ES-I3 (cell line): Measurements from ENCODE around the gene NRDC.

Experiments
- H3K36me3 ChIP-seq: 2 replicates; pipeline ENCODE4 v1.6.1; 2013; ENCODE audit warnings: mild to moderate bottlenecking, low read length, control low read depth, moderate library complexity; ENCODE audit not compliant: insufficient read depth
- H3K4me1 ChIP-seq: 2 replicates; pipeline ENCODE4 v1.6.1; 2013; ENCODE audit warnings: mild to moderate bottlenecking, control low read depth, low read length; ENCODE audit not compliant: insufficient read depth
- H3K9ac ChIP-seq: 2 replicates; pipeline ENCODE4 v1.6.1; 2013; ENCODE audit warnings: low read depth, mild to moderate bottlenecking, low read length, moderate library complexity
- H3K9me3 ChIP-seq: 2 replicates; pipeline ENCODE4 v1.6.1; 2013; ENCODE audit warnings: mild to moderate bottlenecking, low read length, moderate library complexity; ENCODE audit not compliant: control insufficient read depth, insufficient read depth

Gene NRDC

DNA sequence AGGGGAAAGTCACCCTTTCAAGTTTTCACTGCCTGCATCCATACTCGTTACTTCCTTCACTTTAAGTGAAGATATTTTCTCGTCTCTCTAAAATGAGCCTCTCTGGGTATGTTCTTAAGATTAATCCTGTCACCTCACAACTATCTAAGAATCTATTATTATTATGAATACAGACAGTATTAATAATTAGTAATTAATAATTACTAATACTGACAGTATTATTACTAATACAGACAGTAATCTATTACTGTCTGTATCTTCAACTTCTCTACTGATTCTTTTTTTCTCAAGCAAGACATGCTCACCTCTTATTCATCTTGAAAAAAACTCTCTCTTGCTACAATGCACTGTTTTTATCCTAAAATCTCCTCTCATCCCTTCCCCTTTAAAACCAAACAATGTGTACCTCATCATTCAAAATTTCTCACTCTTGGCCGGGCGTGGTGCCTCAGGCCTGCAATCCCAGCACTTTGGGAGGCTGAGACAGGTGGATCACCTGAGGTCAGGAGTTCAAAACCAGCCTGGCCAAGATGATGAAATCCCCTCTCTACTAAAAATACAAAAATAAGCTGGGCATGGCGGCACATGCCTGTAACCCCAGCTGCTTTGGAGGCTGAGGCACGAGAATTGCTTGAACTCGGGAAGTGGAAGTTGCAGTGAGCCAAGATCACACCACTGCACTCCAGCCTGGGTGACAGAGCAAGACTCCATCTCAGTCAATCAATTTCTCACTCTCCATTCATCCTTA, 7.8 kb downstream of the NRDC start:
- H3K9me3 ChIP-seq, result no peaks in the 10 kb centered on the region

GRCh38 chr1:51867479-51868232, 10.9 kb downstream of the NRDC start:
- Histone ChIP-seq H3K36me3 (no peaks in the 10 kb centered on the region), H3K9ac (no peak overlapping the region), H3K4me1 (no peaks in the 10 kb centered on the region; the same call in 1 of the 2 replicates), H3K9me3 (no peaks in the 10 kb centered on the region)

More for the DNA sequence above, 7.8 kb downstream of the NRDC start:
- no peaks in the 10 kb centered on the region; the same call in 1 of the 2 replicates for H3K4me1 ChIP-seq
- no peak overlapping the region for H3K9ac ChIP-seq
- H3K36me3 ChIP-seq, result no peaks in the 10 kb centered on the region

DNA sequence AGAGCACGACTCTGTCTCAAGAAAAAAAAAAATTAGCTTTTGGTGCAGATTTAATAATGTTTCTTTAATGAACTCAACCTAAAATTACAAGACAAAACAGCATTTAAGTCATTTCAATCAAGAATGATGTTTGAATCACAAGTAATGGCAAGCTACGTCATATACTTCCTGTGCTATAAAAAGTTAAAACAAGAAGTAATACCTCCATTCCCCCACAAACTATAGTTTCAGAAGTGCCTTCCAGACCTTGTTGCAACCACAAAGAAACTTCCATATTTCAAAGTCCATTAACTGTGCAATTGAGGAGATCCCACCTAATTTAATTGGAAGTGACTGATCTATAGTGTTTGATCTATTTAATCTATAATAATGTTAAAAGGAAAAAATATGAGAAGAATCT, 15.1 kb downstream of the NRDC start:
- no peaks in the 10 kb centered on the region; the same call in 1 of the 2 replicates for H3K36me3 ChIP-seq
- H3K9me3 ChIP-seq, result no peaks in the 10 kb centered on the region
- H3K9ac ChIP-seq, result no peak overlapping the region
- peaks cover 14% of the 10 kb centered on the region for H3K4me1 ChIP-seq

DNA sequence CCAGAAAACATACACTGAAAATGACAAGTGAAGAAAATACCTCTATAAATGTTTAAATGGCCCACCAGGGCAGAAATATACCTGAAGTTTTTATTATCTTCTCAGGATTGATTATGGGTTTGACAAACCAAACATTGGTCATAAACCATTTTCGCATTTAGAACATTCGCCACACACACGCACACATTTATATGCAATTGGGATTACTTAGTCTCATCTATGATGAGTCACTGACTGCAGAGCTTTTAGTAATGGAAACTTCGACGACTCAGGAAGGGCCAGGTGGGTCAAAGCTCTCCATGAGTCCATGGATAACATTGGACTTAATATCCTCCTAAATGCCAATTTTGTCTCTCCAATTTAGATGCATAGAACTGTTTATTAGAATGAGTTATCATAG, 16.9 kb downstream of the NRDC start:
- Histone ChIP-seq H3K9me3 (no peaks in the 10 kb centered on the region), H3K9ac (no peak overlapping the region), H3K4me1 (peaks cover 14% of the 10 kb centered on the region), H3K36me3 (no peaks in the 10 kb centered on the region; the same call in 1 of the 2 replicates)

DNA sequence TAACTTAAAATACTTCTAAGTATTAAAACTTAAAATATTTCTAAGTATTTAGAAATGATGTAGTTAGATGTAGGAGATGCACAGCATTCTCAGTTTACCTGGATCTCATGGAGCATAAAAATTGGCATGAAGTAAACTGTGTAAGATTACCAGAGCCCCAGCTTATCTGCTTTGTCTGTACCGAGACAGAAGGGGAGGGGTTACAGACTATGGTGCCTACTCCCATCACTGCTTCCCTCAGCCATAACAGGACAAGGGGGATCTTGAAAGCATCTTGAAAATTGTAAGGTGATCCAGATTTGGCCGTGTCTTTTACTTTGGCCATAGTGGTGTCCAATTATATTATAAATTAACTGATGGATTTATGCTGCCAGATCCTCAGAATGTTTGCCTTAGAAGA, 18.8 kb downstream of the NRDC start:
- Histone ChIP-seq H3K9me3 (no peaks in the 10 kb centered on the region), H3K4me1 (peaks cover 14% of the 10 kb centered on the region), H3K9ac (no peak overlapping the region), H3K36me3 (no peaks in the 10 kb centered on the region; the same call in none of the 2 replicates)

DNA sequence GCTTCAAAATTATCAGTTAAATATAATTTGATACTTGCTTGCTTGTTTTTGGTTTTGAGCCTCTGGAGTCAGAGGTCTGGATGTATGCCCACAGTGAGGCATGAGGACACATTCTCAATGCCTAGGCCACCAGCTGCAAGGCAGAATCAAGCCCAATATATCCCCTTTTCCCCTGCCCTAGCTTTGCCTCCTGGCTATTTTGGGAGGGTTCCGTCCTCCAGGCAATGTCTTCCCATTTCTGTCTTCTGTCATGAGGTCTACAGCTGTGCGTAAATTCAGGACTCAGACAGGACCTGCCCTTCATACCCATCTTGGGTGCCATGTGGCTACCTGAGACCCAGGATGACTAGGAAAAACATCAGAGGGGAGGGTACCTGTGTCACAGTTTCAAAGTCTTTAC, 19.2 kb downstream of the NRDC start:
- H3K9me3 ChIP-seq, result no peaks in the 10 kb centered on the region
- H3K36me3 ChIP-seq, result no peaks in the 10 kb centered on the region; the same call in none of the 2 replicates
- peaks cover 14% of the 10 kb centered on the region for H3K4me1 ChIP-seq
- H3K9ac ChIP-seq, result no peak overlapping the region

DNA sequence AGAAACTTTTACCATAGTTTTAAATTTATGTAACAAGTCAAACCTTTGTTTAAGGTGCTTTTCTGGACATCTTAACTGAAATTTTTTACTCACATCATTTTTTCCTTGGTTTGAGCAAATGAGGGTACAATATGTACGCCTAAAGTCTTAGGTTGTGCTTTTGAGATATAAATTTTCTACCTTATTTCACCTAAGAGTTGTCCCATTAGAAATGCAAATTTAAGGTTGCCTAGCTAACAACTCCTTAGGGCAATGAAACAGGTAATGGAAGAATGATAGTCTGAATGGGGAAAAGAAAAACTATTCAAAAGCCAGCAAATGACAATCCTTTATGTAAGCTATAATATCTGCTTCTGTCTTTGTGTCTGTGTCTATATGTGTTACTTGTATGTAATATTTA, 19.6 kb downstream of the NRDC start:
- Histone ChIP-seq H3K36me3 (no peaks in the 10 kb centered on the region; the same call in none of the 2 replicates), H3K9ac (no peak overlapping the region), H3K4me1 (peaks cover 14% of the 10 kb centered on the region), H3K9me3 (no peaks in the 10 kb centered on the region)

- H3K9me3 ChIP-seq, result no peaks in the 10 kb centered on the region
- H3K36me3 ChIP-seq, result no peaks in the 10 kb centered on the region; the same call in none of the 2 replicates
- H3K4me1 ChIP-seq, result peaks cover 14% of the 10 kb centered on the region
Observed at GRCh38 chr1:51856745-51857144, 21.8 kb downstream of the NRDC start.

GRCh38 chr1:51855624-51856023, 22.9 kb downstream of the NRDC start:
- Histone ChIP-seq H3K9me3 (no peaks in the 10 kb centered on the region), H3K4me1 (peaks cover 14% of the 10 kb centered on the region), H3K36me3 (no peaks in the 10 kb centered on the region; the same call in none of the 2 replicates), H3K9ac (no peak overlapping the region)

More at GRCh38 chr1:51856745-51857144, 21.8 kb downstream of the NRDC start:
- H3K9ac ChIP-seq, result no peak overlapping the region

GRCh38 chr1:51853360-51853759, 25.2 kb downstream of the NRDC start:
- Histone ChIP-seq H3K9ac (no peak overlapping the region), H3K9me3 (no peaks in the 10 kb centered on the region), H3K4me1 (no peaks in the 10 kb centered on the region; the same call in 1 of the 2 replicates), H3K36me3 (no peaks in the 10 kb centered on the region; the same call in 1 of the 2 replicates)

DNA sequence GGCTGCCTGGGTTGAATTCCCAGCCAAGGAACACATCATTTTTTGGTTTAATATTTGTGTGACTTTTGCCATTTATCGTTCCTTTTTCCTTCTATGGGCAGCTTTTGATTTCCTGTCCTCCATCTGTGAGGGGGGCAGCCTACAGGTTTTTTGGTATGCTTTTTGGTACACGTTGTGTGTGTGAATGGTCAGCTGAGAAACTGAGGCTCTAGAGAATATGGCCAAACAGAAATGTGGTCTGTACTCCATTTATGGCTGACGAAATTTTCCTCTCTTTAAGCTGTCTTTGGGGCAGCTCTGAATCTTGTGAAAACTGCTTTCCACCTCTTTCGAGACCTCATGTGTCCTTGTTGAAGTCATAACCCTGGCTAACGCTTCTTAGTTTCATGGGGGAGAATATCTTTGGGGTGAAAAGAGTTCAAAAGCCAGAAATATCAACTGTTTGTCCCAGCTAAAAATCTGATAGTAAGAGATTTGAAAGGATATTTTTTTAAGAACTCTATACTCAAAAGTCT, 26.6 kb downstream of the NRDC start:
- no peaks in the 10 kb centered on the region for H3K4me1 ChIP-seq
- H3K9ac ChIP-seq, result no peak overlapping the region
- H3K36me3 ChIP-seq, result no peaks in the 10 kb centered on the region; the same call in 1 of the 2 replicates
- no peaks in the 10 kb centered on the region for H3K9me3 ChIP-seq

DNA sequence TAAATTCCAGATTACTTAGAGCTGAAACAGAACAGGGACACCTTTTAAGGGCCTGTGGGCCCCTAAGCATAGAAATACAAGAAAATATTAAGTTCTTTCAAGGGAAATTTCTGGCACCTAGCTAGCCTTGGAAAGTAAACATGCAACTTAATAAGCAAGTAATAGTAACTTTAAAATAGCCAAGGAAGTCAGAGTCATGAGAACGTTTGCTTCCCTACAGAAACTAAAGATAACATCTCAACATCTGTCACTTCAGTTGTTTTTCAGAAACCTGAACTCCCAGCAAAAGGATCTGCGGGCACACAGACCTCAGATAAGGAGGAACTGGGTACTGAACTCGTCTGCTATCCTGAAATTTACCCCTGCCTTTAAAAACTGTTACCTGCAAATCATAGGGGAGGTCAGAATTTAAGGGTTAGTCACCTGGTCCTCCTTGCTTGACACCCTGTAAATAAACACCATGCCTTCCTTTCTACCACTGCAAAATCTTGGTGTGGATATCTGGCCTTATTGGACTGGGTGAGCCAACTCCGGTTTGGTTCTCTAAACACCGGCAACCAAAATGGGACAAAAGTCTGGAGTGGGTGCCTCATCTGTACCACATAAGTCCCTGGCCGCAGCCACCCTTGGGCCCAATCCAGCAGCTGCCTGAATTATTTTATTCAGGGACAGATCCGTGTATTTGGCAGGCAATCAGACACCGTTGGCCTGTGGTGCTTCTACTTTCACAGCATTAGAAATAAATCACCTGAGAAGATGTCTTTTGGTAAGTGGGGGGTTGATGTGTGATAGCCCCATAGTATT, 27.9 kb downstream of the NRDC start:
- no peaks in the 10 kb centered on the region for H3K4me1 ChIP-seq
- H3K36me3 ChIP-seq, result no peaks in the 10 kb centered on the region; the same call in 1 of the 2 replicates
- no peaks in the 10 kb centered on the region for H3K9me3 ChIP-seq
- H3K9ac ChIP-seq, result no peak overlapping the region

- no peaks in the 10 kb centered on the region for H3K9me3 ChIP-seq
- H3K36me3 ChIP-seq, result no peaks in the 10 kb centered on the region
- peaks cover 12% of the 10 kb centered on the region for H3K4me1 ChIP-seq
Observed at GRCh38 chr1:51847294-51847920, 31.1 kb downstream of the NRDC start.

More at GRCh38 chr1:51847294-51847920, 31.1 kb downstream of the NRDC start:
- no peak overlapping the region for H3K9ac ChIP-seq
